MG63 (cell line): ENCODE measurements around the gene ZNF322. TPM values are rescaled to one million over a fixed set of nuclear protein-coding genes. Genes with fewer than 3 reads are reported as not detected.

Experiments
- DNase-seq: peaks from one replicate; pipeline ENCODE4 v3.0.0-alpha.2; 2020
- H3K27me3 ChIP-seq: fragments of 250-450 bp; sonication (Bioruptor Pico); 2 replicates; pipeline ENCODE4 v1.5.1; 2020; ENCODE audit warnings: mild to moderate bottlenecking, moderate library complexity
- H3K36me3 ChIP-seq: fragments of 250-450 bp; sonication (Bioruptor Pico); 2 replicates; pipeline ENCODE4 v1.5.1; 2020; ENCODE audit warnings: mild to moderate bottlenecking, moderate library complexity
- H3K4me3 ChIP-seq: fragments of 250-450 bp; sonication (Bioruptor Pico); 2 replicates; pipeline ENCODE4 v1.5.1; 2020; ENCODE audit warnings: mild to moderate bottlenecking, moderate library complexity
- H3K9me3 ChIP-seq: fragments of 250-450 bp; sonication (Bioruptor Pico); 2 replicates; pipeline ENCODE4 v1.5.1; 2020; ENCODE audit warnings: mild to moderate bottlenecking, moderate library complexity
- total RNA-seq: library from RNA; depleted of rRNA; stranded (reverse); fragments of >200 nt; shearing (Covaris generic); gene quantifications from 2 replicates; pipeline ENCODE4 v1.2.3, GENCODE V29; 2014; ENCODE audit warnings: low replicate concordance

ZNF322 gene
- total RNA-seq, 1 experiment from 2014 or later = 9.1 TPM

GRCh38 chr6:26629359-26629758 is 30.2 kb downstream of the ZNF322 start:
- Histone ChIP-seq H3K9me3 (no peaks in the 10 kb centered on the region), H3K4me3 (no peak overlapping the region), H3K27me3 (no peaks in the 10 kb centered on the region), H3K36me3 (peaks cover 2% of the 10 kb centered on the region; the same call in 1 of the 2 replicates)
- no peak for DNase-seq

- Histone ChIP-seq H3K4me3 (no peak overlapping the region), H3K36me3 (no peaks in the 10 kb centered on the region), H3K27me3 (no peaks in the 10 kb centered on the region), H3K9me3 (no peaks in the 10 kb centered on the region)
- DNase-seq = no peak
Measured at GRCh38 chr6:26627843-26628242, 31.7 kb downstream of the ZNF322 start.

- H3K4me3 ChIP-seq = no peak overlapping the region
- H3K9me3 ChIP-seq = no peaks in the 10 kb centered on the region
- no peaks in the 10 kb centered on the region for H3K36me3 ChIP-seq
- no peak for DNase-seq
- H3K27me3 ChIP-seq = no peaks in the 10 kb centered on the region
Measured at GRCh38 chr6:26624557-26624956, 35.0 kb downstream of the ZNF322 start.

DNA sequence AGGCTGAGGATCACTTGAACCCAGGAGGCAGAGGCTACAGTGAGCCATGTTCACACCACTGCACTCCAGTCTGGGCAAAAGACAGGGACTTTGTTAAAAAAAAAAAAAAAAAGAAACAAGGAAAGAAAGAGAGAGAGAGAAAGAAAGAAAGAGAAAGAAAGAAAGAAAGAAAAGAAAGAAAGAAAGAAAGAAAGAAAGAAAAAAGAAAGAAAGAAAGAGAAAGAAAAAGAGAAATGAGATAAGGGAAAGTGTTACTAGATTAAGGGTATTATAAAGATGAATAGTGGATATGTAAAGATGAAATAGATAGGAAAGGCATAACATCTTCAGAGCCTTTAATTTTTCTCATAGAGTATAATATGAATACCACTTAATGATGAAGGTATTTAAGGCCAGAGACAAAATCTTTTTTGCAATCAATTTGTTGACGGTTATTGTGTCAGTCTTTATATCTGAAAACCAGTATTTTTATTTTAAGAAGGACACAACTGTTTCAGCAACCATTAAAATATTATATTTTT is 36.1 kb downstream of the ZNF322 start:
- no peak for DNase-seq
- Histone ChIP-seq H3K36me3 (no peaks in the 10 kb centered on the region), H3K27me3 (no peaks in the 10 kb centered on the region), H3K4me3 (no peak overlapping the region), H3K9me3 (no peaks in the 10 kb centered on the region)

- Histone ChIP-seq H3K36me3 (no peaks in the 10 kb centered on the region), H3K4me3 (no peak overlapping the region), H3K9me3 (no peaks in the 10 kb centered on the region), H3K27me3 (no peaks in the 10 kb centered on the region)
- DNase-seq = no peak
Measured at GRCh38 chr6:26613689-26614683, 45.6 kb downstream of the ZNF322 start.

GRCh38 chr6:26613201-26613600 is 46.3 kb downstream of the ZNF322 start:
- no peaks in the 10 kb centered on the region for H3K27me3 ChIP-seq
- DNase-seq = no peak

DNA sequence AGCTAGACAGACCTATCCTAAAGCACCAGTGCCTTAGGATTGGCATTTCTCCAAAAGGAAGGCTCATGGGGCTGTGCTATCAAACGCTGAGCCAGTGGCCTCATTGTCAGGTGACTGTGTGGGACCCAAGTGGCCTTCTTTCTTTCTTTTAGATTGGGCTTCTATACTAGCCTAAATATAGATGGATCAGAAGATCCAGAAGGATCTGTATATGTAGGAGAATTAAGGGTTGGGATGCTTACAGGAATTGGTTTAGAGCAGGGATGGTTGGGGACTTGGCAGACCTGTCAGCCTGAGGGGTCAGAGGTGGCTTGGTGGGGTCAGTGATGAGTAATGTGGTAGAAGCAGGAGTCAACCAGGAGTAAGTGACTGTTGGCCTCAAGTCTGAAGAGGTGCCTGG is 47.9 kb downstream of the ZNF322 start:
- no peaks in the 10 kb centered on the region for H3K9me3 ChIP-seq
- H3K36me3 ChIP-seq = no peaks in the 10 kb centered on the region
- no peak overlapping the region for H3K4me3 ChIP-seq
- H3K27me3 ChIP-seq = no peaks in the 10 kb centered on the region
- DNase-seq = no peak

More at GRCh38 chr6:26613201-26613600, 46.3 kb downstream of the ZNF322 start:
- Histone ChIP-seq H3K36me3 (no peaks in the 10 kb centered on the region), H3K4me3 (no peak overlapping the region), H3K9me3 (no peaks in the 10 kb centered on the region)

DNA sequence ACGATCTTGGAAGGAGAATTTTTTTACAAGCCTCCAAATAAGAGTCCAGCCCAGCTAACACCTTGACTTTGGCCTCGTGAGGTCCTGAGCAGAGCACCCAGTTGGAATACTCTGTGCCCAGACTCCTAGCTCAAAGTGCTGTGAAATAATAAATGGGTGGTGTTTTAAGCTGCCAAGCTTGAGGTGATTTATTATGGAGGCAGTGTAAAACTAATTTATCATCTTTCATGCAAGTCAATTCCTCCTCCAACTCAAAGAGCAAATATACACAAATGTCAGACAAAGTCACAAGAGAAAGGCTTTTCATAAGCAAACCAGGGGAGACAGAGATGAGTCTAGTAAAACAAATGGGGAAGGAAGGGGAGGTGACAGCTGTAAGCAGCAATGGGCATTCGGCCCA is 50.1 kb downstream of the ZNF322 start:
- H3K4me3 ChIP-seq = no peak overlapping the region
- no peak for DNase-seq
- no peaks in the 10 kb centered on the region for H3K27me3 ChIP-seq
- no peaks in the 10 kb centered on the region for H3K36me3 ChIP-seq
- no peaks in the 10 kb centered on the region for H3K9me3 ChIP-seq

DNA sequence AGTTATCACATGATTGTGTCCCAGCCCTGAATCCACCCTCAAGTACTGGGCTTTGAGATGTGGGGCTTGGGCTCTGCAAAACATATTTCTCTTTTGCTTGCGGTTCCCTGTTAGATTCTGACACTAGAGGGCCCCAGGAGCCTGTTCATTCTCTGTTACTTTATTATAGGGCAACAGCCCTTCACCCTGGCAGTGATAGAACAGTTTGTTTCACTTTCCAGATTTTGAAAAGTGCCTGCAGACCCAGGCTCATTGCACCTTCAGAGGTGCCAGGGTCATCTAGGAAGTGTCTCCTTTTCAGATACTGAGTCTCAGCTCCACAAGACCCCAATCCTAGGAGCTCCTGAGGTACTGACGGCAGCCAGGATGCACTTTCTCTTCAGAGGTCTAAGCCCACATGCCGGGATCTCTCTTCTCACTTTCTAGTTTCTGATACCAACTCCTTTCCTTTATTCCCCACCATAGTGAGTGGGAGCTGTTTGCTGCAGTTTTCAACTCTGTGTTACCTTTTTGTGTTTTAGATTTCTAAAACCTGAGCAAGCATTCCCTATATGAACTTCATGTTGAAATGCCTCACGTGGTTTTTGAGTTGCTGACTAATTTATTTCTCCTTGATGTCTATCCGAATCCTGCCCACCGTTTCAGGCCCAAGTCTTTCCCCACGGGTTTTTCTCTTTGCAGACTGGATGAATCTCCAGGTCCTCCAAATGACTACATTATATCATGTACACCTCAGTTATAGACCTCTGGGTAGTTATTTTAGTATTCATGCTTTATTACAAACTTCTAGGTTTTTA is 51.9 kb downstream of the ZNF322 start:
- H3K36me3 ChIP-seq = no peaks in the 10 kb centered on the region
- no peaks in the 10 kb centered on the region for H3K27me3 ChIP-seq
- DNase-seq = peak; percentile 27
- no peaks in the 10 kb centered on the region for H3K9me3 ChIP-seq
- H3K4me3 ChIP-seq = peak overlapping the region; percentile 41

GRCh38 chr6:26604797-26605196 is 54.7 kb downstream of the ZNF322 start:
- Histone ChIP-seq H3K4me3 (no peak overlapping the region), H3K36me3 (no peaks in the 10 kb centered on the region), H3K27me3 (no peaks in the 10 kb centered on the region), H3K9me3 (no peaks in the 10 kb centered on the region)
- DNase-seq = no peak

DNA sequence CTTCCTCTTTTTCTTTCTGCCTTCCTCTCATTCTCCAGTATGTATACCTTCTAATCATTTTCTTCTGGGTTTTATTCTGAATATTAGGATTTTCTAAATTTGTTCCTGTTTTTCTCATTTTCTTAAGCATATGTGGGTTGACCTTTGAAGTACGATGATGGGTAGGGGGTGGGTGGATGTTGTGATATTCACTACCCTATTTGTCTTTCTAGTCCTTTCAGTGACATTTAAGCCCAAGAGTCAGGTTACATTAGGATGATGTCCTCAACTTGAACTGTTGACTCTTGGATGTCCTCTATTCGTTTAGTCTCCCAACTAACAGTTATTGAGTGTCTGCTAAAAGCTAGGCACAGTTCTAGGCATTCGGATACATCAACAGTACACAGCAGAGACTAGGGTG is 55.5 kb downstream of the ZNF322 start:
- H3K9me3 ChIP-seq = no peaks in the 10 kb centered on the region
- H3K4me3 ChIP-seq = no peak overlapping the region
- H3K27me3 ChIP-seq = no peaks in the 10 kb centered on the region
- H3K36me3 ChIP-seq = peaks cover 2% of the 10 kb centered on the region; the same call in 1 of the 2 replicates
- no peak for DNase-seq

GRCh38 chr6:26602262-26602661 is 57.3 kb downstream of the ZNF322 start:
- peaks cover 2% of the 10 kb centered on the region for H3K36me3 ChIP-seq
- DNase-seq = no peak
- no peaks in the 10 kb centered on the region for H3K9me3 ChIP-seq
- no peaks in the 10 kb centered on the region for H3K27me3 ChIP-seq
- no peak overlapping the region for H3K4me3 ChIP-seq

DNA sequence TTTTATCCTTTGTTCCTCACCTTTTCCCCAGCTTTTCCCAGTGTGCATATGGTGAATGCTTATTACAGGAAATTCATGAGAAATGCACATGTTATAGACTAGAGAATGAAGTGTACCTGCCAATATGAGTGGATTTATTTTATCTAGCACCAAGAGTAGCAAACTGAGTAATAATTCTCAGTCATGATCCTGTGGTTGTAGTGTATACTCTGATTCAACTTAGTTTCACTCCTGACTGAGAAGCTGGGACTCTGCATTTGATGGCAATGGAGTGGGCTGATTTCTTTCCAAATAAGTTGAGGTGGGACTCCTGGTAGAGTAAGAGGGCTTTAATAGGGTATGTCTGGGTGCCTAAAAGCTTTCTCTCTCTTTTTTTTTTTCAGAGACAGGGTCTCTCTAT is 58.8 kb downstream of the ZNF322 start:
- DNase-seq = no peak
- Histone ChIP-seq H3K27me3 (no peaks in the 10 kb centered on the region), H3K4me3 (no peak overlapping the region), H3K9me3 (no peaks in the 10 kb centered on the region), H3K36me3 (peaks cover 2% of the 10 kb centered on the region)

DNA sequence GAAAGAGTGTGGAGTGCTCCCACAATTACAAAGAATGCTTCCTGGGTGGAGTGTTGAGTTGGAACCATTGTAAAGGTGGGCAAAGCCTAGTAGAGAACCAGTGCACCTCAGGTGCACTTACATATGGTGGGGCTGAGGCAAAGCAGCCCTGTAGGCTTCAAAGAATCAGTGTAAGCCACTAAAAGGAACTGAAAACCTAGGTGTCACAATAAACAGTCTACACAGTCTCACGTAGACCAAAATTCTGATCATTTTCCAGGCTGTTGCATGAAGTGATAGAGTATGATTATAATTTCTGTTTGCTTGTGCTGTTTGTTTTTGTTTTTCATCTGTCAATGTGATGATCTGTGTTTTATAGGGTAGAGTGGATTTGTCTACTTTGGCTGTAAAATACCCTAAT is 60.0 kb downstream of the ZNF322 start:
- Histone ChIP-seq H3K9me3 (no peaks in the 10 kb centered on the region), H3K27me3 (no peaks in the 10 kb centered on the region), H3K4me3 (no peak overlapping the region), H3K36me3 (peaks cover 2% of the 10 kb centered on the region)
- no peak for DNase-seq

DNA sequence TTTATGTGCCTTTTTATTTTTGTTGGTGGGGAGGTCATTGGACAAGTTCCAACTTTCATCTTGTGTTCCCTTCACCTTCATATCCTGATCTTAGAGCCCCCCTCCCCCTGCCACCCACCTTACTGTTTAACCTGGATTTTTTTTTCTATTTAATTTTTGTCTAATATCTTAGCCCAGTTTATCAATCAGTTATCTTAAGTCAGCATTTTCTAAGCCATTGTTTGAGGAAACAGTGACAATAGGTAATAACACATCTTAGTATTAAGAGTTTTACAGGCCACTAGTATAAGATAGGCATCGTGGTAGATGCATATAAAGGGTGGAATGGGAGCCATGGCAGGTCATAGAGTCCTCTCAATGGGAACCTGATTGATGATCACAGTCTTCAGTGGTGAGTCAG is 60.4 kb downstream of the ZNF322 start:
- Histone ChIP-seq H3K36me3 (peaks cover 2% of the 10 kb centered on the region), H3K27me3 (no peaks in the 10 kb centered on the region), H3K9me3 (no peaks in the 10 kb centered on the region), H3K4me3 (no peak overlapping the region)
- no peak for DNase-seq

- Histone ChIP-seq H3K27me3 (no peaks in the 10 kb centered on the region), H3K4me3 (no peak overlapping the region), H3K36me3 (peaks cover 2% of the 10 kb centered on the region), H3K9me3 (no peaks in the 10 kb centered on the region)
- DNase-seq = no peak
Measured at GRCh38 chr6:26598267-26598666, 61.3 kb downstream of the ZNF322 start.

DNA sequence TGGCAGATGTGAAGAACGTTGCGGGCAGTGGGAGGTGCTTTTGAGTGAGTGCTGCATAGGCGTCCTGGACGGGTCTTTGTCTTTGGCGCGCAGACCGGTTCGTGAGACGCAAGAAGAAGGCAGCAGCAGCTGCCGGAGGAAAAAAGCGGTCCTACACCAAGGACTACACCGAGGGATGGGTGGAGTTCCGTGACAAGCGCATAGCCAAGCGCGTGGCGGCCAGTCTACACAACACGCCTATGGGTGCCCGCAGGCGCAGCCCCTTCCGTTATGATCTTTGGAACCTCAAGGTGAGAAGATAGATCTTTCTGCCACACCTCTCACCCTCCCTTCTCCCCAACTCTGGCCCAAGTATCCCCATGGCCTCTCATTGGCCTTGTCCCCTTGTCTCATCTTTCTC is 61.7 kb downstream of the ZNF322 start:
- peaks cover 2% of the 10 kb centered on the region for H3K36me3 ChIP-seq
- no peaks in the 10 kb centered on the region for H3K9me3 ChIP-seq
- peak overlapping the region; percentile 72 for H3K4me3 ChIP-seq
- H3K27me3 ChIP-seq = no peaks in the 10 kb centered on the region
- DNase-seq = no peak
